ENCODE results near the gene PTPRA. TPM values are rescaled to one million over a fixed set of nuclear protein-coding genes. Genes with fewer than 3 reads are reported as not detected.
A peak's percentile ranks its signal among the peaks of the same experiment; 100 is the strongest.

Gene PTPRA
- total and polyA plus RNA-seq, 2 donors (not counting 1 experiment from before 2014, with no cell fraction given), result 32.1 to 64.2 TPM

- ATAC-seq (ENCODE audit: low read depth), result no peak
Observed at GRCh38 chr20:3081641-3082040, 208.4 kb downstream of the PTPRA start.

More at GRCh38 chr20:3081641-3082040, 208.4 kb downstream of the PTPRA start:
- Mint-ChIP-seq H3K27me3 (peaks cover 54% of the 10 kb centered on the region), H3K4me3 (peak overlapping the region; percentile 86), H3K4me1 (peaks cover 21% of the 10 kb centered on the region), H3K9me3 (ENCODE audit: insufficient read depth) (no peaks in the 10 kb centered on the region), H3K27ac (no peak overlapping the region)
- ChIA-PET POLR2A (no interaction called here), CTCF (no interaction called here)
- H3K9me3 ChIP-seq (ENCODE audit: control extremely low read depth in 1 of 3, control insufficient read depth in 2 of 3, insufficient read depth in 1 of 3, low read length in 2 of 3), result peaks cover 0 to 21% (median 0%) of the 10 kb centered on the region in 3 donors
- TF ChIP-seq EZH2 (IDR thresholded peaks at IDR 0.05; ENCODE audit: borderline replicate concordance, insufficient read depth, low read depth, low read length, poor library complexity, severe bottlenecking) (no peak), CTCF (IDR thresholded peaks at IDR 0.05) (no peak)
- WGBS (ENCODE audit: insufficient coverage), result 67% methylated on average over 11 of the region's 11 CpGs
- H3K79me2 ChIP-seq (ENCODE audit: control insufficient read depth, insufficient read depth, low read length), result no peaks in the 10 kb centered on the region
- no peak for DNase-seq
- H3K4me1 ChIP-seq (ENCODE audit: control insufficient read depth in 2 of 2, insufficient read depth in 2 of 2, low read length in 2 of 2), result peaks cover 13 to 23% of the 10 kb centered on the region in 2 donors
- H3K9ac ChIP-seq (ENCODE audit: low read length), result no peak overlapping the region
- intact Hi-C loops (cut with micrococcal nuclease), result no loop called here
- no peak overlapping the region for H2AFZ ChIP-seq (ENCODE audit: insufficient read depth, low read depth, low read length, poor library complexity, severe bottlenecking)
- H4K20me1 ChIP-seq (ENCODE audit: control insufficient read depth, insufficient read depth, low read length, poor library complexity, severe bottlenecking), result no peaks in the 10 kb centered on the region
- no peaks in the 10 kb centered on the region for H3K36me3 ChIP-seq (replicated peaks in 1 of 2; ENCODE audit: control extremely low read depth in 1 of 2, control insufficient read depth in 1 of 2, extremely low read depth in 1 of 2, insufficient read depth in 2 of 2, low read length in 1 of 2)
- peak overlapping the region; percentile 83 for H3K4me2 ChIP-seq (replicated peaks; ENCODE audit: low read depth, low read length, poor library complexity, severe bottlenecking)
- peaks cover 0 to 57% (median 31%) of the 10 kb centered on the region in 4 experiments for H3K27me3 ChIP-seq (replicated peaks in 1 of 4; ENCODE audit: control extremely low read depth in 1 of 4, control insufficient read depth in 3 of 4, insufficient read depth in 4 of 4, low read length in 3 of 4)
- no peak overlapping the region for H3K4me3 ChIP-seq (ENCODE audit: control extremely low read depth in 1 of 5, extremely low read depth in 1 of 5, insufficient read depth in 1 of 5, low read depth in 2 of 5, low read length in 4 of 5)
- H3K27ac ChIP-seq (ENCODE audit: low read length in 2 of 2), result no peak overlapping the region
